ENCODE results near the gene FCER1G. TPM values are rescaled to one million over a fixed set of nuclear protein-coding genes. Genes with fewer than 3 reads are reported as not detected.
A peak's percentile ranks its signal among the peaks of the same experiment; 100 is the strongest.

FCER1G gene
- total RNA-seq, 2 donors from 2014 or later, result 16.8 to 77.8 TPM

DNA sequence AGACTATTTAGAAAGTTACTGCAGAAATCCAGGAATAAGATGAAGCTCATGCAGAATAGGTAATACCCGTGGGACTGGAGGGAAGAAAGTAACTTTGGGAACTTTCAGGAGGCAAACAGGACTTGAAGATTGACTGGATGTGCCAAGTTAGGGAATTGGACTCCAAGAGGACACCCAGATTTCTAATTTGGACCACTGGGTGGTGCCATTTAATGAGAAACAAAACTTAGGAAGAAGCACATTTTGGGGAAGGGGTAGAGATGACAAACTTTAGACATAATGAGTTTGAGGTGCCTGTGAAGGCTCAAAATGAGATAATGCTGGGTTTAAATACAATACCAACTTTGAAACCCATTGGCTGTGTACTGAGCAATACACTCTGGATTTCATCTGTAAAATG, 34.5 kb upstream of the FCER1G start:
- Histone ChIP-seq H3K36me3 (peaks cover 3% of the 10 kb centered on the region), H3K27ac (no peak overlapping the region), H3K9me3 (no peaks in the 10 kb centered on the region), H3K4me3 (no peak overlapping the region), H3K4me1 (peaks cover 0 to 32% of the 10 kb centered on the region in 2 donors), H3K27me3 (no peaks in the 10 kb centered on the region)
- TF ChIP-seq, protein P1, sequence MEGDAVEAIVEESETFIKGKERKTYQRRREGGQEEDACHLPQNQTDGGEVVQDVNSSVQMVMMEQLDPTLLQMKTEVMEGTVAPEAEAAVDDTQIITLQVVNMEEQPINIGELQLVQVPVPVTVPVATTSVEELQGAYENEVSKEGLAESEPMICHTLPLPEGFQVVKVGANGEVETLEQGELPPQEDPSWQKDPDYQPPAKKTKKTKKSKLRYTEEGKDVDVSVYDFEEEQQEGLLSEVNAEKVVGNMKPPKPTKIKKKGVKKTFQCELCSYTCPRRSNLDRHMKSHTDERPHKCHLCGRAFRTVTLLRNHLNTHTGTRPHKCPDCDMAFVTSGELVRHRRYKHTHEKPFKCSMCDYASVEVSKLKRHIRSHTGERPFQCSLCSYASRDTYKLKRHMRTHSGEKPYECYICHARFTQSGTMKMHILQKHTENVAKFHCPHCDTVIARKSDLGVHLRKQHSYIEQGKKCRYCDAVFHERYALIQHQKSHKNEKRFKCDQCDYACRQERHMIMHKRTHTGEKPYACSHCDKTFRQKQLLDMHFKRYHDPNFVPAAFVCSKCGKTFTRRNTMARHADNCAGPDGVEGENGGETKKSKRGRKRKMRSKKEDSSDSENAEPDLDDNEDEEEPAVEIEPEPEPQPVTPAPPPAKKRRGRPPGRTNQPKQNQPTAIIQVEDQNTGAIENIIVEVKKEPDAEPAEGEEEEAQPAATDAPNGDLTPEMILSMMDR (IDR thresholded peaks at IDR 0.05), result peak in 1 of 2 donors; percentile 41
- no peak for DNase-seq (ENCODE audit: low spot score)

DNA sequence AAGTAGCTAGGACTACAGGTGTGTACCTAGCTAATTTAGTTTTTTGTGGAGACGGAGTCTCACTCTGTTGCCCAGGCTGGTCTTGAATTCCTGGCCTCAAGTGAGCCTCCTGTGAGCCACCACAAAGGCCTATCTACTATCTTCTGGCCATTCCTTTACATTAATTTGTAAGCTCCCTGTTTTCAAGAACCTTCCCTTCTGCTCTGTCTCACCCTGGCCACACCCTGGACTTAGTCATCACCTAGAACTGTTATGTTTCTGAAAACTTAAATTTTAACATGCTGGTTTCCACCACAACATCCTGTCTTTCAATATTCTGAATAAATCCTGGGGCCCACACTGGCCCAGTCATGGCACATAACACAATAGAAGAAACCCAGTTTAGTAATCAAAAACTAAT, 32.9 kb upstream of the FCER1G start:
- H3K4me3 ChIP-seq, result no peak overlapping the region
- no peaks in the 10 kb centered on the region for H3K27me3 ChIP-seq
- peaks cover 0 to 28% of the 10 kb centered on the region in 2 donors for H3K4me1 ChIP-seq
- no peaks in the 10 kb centered on the region for H3K36me3 ChIP-seq
- DNase-seq (ENCODE audit: low spot score), result no peak
- TF ChIP-seq, protein P1 (IDR thresholded peaks at IDR 0.05), result no peak
- no peaks in the 10 kb centered on the region for H3K9me3 ChIP-seq
- H3K27ac ChIP-seq, result no peak overlapping the region

DNA sequence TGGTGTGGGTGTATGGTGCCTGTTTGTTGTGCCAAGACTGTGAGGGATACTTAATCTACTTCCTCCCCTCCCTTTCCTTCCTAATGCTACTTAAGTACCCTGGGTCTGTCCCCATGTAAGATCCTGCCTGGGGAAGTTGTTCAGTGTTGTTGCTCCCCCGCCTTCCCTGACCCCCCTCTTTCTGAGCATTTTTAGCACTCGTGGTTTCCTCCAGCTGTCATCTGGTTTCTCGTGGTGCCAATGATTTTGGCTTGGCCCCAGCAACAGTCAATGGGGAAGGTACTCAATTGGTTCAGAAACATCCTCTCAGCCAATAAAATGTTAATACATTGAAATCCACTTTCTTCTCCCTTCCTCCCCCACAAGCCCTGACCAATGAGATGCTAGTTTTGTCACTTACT, 29.8 kb upstream of the FCER1G start:
- TF ChIP-seq, protein P1 (IDR thresholded peaks at IDR 0.05), result no peak
- H3K36me3 ChIP-seq, result no peaks in the 10 kb centered on the region
- no peaks in the 10 kb centered on the region for H3K27me3 ChIP-seq
- peak; percentile 89 for DNase-seq (ENCODE audit: low spot score)
- no peaks in the 10 kb centered on the region for H3K9me3 ChIP-seq
- H3K27ac ChIP-seq, result peak overlapping the region; percentile 61 to 76
- no peak overlapping the region for H3K4me3 ChIP-seq
- peaks cover 0 to 24% of the 10 kb centered on the region in 2 donors for H3K4me1 ChIP-seq

DNA sequence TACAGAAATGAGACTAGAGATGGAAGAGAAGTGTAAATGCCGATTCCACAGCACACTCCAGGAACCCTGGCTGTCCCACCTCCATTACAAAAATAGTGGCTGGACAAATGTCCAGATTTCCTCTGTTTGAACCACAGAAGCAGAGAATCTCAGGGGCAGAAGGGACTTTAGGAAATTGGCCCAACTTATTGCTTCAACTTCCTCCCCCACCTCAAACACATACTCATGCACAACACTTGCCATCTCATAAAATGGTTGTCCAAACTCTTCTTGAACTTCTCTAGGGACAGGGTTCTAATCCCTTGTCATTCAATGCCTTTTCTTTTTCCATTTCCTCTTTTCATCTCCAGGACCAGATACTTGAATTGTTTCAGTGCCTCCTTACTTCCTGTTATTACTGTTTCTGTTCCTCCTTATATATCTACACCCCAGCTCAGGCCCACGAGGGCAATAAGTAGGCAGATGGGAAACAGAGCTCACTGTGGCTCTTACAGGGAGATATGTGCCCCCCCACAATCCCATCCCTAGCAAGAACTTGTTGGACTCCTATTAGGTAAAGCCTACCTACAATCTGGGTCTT, 29.3 kb upstream of the FCER1G start:
- H3K4me1 ChIP-seq, result peaks cover 0 to 24% of the 10 kb centered on the region in 2 donors
- H3K27ac ChIP-seq, result peak overlapping the region; percentile 61 to 76
- no peaks in the 10 kb centered on the region for H3K9me3 ChIP-seq
- DNase-seq (ENCODE audit: low spot score), result no peak
- H3K4me3 ChIP-seq, result no peak overlapping the region
- peaks cover 2% of the 10 kb centered on the region for H3K36me3 ChIP-seq
- no peaks in the 10 kb centered on the region for H3K27me3 ChIP-seq
- TF ChIP-seq, protein P1 (IDR thresholded peaks at IDR 0.05), result no peak

DNA sequence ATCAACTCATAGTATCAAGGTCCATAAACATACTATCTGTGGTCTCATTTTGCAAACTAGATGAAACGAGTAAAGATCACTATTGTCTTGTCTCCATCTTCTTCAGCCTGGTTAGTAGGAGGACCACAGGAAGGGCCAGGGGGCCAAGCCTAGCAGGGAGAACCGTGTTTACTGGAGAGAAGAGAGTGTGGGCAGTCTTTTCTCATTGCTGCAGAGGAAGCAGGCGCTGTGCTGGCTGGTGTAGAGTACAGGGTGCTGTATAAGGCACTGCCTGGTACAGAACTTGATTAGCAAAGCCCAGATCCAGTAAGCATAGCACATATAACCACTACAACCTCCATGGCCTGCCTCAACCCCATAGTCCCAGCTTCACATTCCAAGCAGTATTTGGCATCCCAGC, 27.8 kb upstream of the FCER1G start:
- peaks cover 0 to 26% of the 10 kb centered on the region in 2 donors for H3K4me1 ChIP-seq
- no peak overlapping the region for H3K27ac ChIP-seq
- H3K9me3 ChIP-seq, result no peaks in the 10 kb centered on the region
- no peaks in the 10 kb centered on the region for H3K27me3 ChIP-seq
- TF ChIP-seq, protein P1 (IDR thresholded peaks at IDR 0.05), result no peak
- no peak overlapping the region for H3K4me3 ChIP-seq
- peaks cover 15% of the 10 kb centered on the region for H3K36me3 ChIP-seq
- DNase-seq (ENCODE audit: low spot score), result no peak

DNA sequence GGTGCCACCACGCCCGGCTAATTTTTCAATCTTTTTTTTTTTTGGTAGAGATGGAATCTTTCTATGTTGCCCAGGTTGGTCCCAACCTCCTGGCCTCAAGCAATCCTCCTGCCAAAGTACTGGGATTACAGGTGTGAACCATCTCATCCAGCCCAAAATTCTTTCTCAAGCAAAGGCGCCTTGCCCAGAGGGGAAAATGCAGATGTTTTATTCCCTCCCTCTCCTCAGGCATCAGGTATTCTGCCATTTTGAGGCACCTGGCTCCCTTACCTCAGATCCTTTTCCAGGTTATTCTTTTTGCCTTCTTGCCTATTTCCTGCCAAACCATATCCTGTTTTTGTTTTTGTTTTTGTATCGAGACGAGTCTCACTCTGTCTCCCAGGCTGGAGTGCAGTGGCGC, 26.7 kb upstream of the FCER1G start:
- Histone ChIP-seq H3K27me3 (no peaks in the 10 kb centered on the region), H3K9me3 (no peaks in the 10 kb centered on the region), H3K27ac (no peak overlapping the region), H3K4me1 (peaks cover 0 to 37% of the 10 kb centered on the region in 2 donors), H3K4me3 (no peak overlapping the region), H3K36me3 (peaks cover 16% of the 10 kb centered on the region)
- no peak for DNase-seq (ENCODE audit: low spot score)
- TF ChIP-seq, protein P1 (IDR thresholded peaks at IDR 0.05), result no peak

All from right atrium auricular region (tissue), 2 donors.